ENCODE measurements around the gene POP5.

DNA sequence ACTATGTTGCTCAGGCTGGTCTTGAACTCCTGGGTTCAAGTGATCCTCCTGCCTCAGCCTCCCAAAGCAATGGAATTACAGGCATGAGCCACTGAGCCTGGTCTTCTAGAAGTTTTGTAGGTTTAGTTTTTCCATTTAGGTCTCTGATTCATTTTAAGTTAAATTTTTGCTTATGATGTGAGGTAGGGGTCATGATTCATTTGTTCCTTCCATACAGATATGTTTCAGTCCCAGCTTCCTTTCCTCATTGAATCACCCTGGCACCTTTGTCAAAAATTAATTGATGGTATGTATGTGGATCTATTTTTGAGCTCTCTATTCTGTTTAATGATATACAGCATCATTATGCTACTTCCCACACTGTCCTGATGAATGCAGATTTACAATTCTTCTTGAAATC, 33.6 kb upstream of the POP5 start:
- TF ChIP-seq, protein P1, sequence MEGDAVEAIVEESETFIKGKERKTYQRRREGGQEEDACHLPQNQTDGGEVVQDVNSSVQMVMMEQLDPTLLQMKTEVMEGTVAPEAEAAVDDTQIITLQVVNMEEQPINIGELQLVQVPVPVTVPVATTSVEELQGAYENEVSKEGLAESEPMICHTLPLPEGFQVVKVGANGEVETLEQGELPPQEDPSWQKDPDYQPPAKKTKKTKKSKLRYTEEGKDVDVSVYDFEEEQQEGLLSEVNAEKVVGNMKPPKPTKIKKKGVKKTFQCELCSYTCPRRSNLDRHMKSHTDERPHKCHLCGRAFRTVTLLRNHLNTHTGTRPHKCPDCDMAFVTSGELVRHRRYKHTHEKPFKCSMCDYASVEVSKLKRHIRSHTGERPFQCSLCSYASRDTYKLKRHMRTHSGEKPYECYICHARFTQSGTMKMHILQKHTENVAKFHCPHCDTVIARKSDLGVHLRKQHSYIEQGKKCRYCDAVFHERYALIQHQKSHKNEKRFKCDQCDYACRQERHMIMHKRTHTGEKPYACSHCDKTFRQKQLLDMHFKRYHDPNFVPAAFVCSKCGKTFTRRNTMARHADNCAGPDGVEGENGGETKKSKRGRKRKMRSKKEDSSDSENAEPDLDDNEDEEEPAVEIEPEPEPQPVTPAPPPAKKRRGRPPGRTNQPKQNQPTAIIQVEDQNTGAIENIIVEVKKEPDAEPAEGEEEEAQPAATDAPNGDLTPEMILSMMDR (IDR thresholded peaks at IDR 0.05; ENCODE audit: insufficient read depth, low read length, poor library complexity, severe bottlenecking) = no peak
- TF ChIP-seq EZH2phosphoT487 (conservative IDR thresholded peaks at IDR 0.05; ENCODE audit: low read length) = no peak

Measured in SU-DHL-6 (cell line).